H1 (cell line): ENCODE data around the gene TCHP. TPM values are rescaled to one million over a fixed set of nuclear protein-coding genes. Genes with fewer than 3 reads are reported as not detected.

Source experiments
- CTCF ChIA-PET: fragments of 300-600 bp; sonication (Branson Sonifier 250); formaldehyde crosslinking; loops from one replicate; lab custom pipeline; 2021; ENCODE audit not compliant: partially characterized antibody; lab: Charles Lee
- POLR2A ChIA-PET: fragments of 300-600 bp; sonication (Branson Sonifier 250); formaldehyde crosslinking; loops from one replicate; lab custom pipeline; 2021; ENCODE audit warnings: inconsistent platforms; ENCODE audit not compliant: partially characterized antibody; lab: Charles Lee
- DNase-seq, 2 experiments: peaks; one replicate each; pipeline versions ENCODE4 v3.0.0 to v3.0.0-alpha.2; 2010 to 2022; ENCODE audit warnings: low spot score in 2 of 2, low read depth in 1 of 2, mixed read lengths in 1 of 2
- FAIRE-seq: peaks from 2 replicates; lab custom pipeline; 2011; peaks lifted over from hg19 to GRCh38; lab: Jason Lieb, UNC
- H2AFZ ChIP-seq: 2 replicates; pipeline ENCODE4 v1.8.1; 2012; ENCODE audit warnings: low read length, inconsistent platforms
- H2AK5ac ChIP-seq: 2 replicates; pipeline ENCODE4 v1.6.1; 2013; ENCODE audit warnings: low read depth, low read length
- H2BK120ac ChIP-seq: replicated peaks from 2 replicates; pipeline ENCODE3; 2013; ENCODE audit warnings: low read depth, low read length, inconsistent platforms
- H2BK12ac ChIP-seq: 2 replicates; pipeline ENCODE4 v1.6.1; 2013; ENCODE audit warnings: low read depth, low read length
- H2BK15ac ChIP-seq: 2 replicates; pipeline ENCODE4 v1.6.1; 2013; ENCODE audit warnings: low read length
- H2BK20ac ChIP-seq: 2 replicates; pipeline ENCODE4 v1.6.1; 2013; ENCODE audit warnings: low read length
- H2BK5ac ChIP-seq: 2 replicates; pipeline ENCODE4 v1.6.1; 2013; ENCODE audit warnings: low read depth, low read length
- H3K14ac ChIP-seq: 2 replicates; pipeline ENCODE4 v1.6.1; 2013; ENCODE audit warnings: inconsistent platforms; ENCODE audit not compliant: insufficient read length
- H3K18ac ChIP-seq: 2 replicates; pipeline ENCODE4 v1.6.1; 2013; ENCODE audit warnings: low read length; ENCODE audit errors: extremely low read depth
- H3K23ac ChIP-seq: 2 replicates; pipeline ENCODE4 v1.6.1; 2013; ENCODE audit warnings: inconsistent platforms; ENCODE audit not compliant: insufficient read length
- H3K23me2 ChIP-seq: 2 replicates; pipeline ENCODE4 v1.6.1; 2013; ENCODE audit warnings: low read depth, low read length
- H3K27ac ChIP-seq: 2 replicates; pipeline ENCODE4 v1.6.1; 2011; ENCODE audit warnings: low read depth, low read length, inconsistent platforms
- H3K27me3 ChIP-seq, 4 experiments: replicated peaks in 1 of 4; 1 replicate in 1 of 4; 2 replicates in 3 of 4; pipeline versions ENCODE4 v1.6.1 to v1.8.1; 2011 to 2013; ENCODE audit warnings: low read length in 3 of 4, mild to moderate bottlenecking in 3 of 4, inconsistent platforms in 2 of 4, mixed read lengths in 2 of 4, moderate library complexity in 1 of 4; ENCODE audit not compliant: control insufficient read depth in 3 of 4, insufficient read depth in 3 of 4; ENCODE audit errors: extremely low read depth in 1 of 4
- H3K36me3 ChIP-seq, 4 experiments: 2 replicates each; pipeline versions ENCODE4 v1.6.1 to v1.8.1; 2011 to 2013; ENCODE audit warnings: mild to moderate bottlenecking in 4 of 4, low read length in 3 of 4, moderate library complexity in 2 of 4, control low read depth in 1 of 4, inconsistent platforms in 1 of 4; ENCODE audit not compliant: insufficient read depth in 4 of 4, control insufficient read depth in 2 of 4
- H3K4ac ChIP-seq: replicated peaks from 2 replicates; pipeline ENCODE3; 2013; ENCODE audit warnings: low read length, low read depth, mixed read lengths, inconsistent platforms; ENCODE audit not compliant: insufficient read length
- H3K4me1 ChIP-seq, 4 experiments: replicated peaks in 1 of 4; 1 replicate in 1 of 4; 2 replicates in 3 of 4; pipeline versions ENCODE4 v1.6.1 to v1.8.1; 2011 to 2013; ENCODE audit warnings: low read length in 3 of 4, inconsistent platforms in 2 of 4, mixed read lengths in 1 of 4; ENCODE audit not compliant: insufficient read depth in 4 of 4, control insufficient read depth in 3 of 4
- H3K4me2 ChIP-seq, 2 experiments: 2 replicates each; pipeline versions ENCODE4 v1.6.1 to v1.8.1; 2011 to 2013; ENCODE audit warnings: low read depth in 2 of 2, low read length in 2 of 2, control low read depth in 1 of 2, inconsistent platforms in 1 of 2, mild to moderate bottlenecking in 1 of 2; ENCODE audit not compliant: insufficient read depth in 1 of 2
- H3K4me3 ChIP-seq, 4 experiments: fragments of 200-600, 300-600 bp in 1 of 4; sonication (generic), shearing (Covaris generic), sonication (Bioruptor Twin) in 1 of 4; 2 replicates each; pipeline versions ENCODE4 v1.5.1 to v1.8.1; 2011 to 2016; ENCODE audit warnings: low read length in 4 of 4, low read depth in 3 of 4, control low read depth in 2 of 4, inconsistent platforms in 2 of 4, mild to moderate bottlenecking in 2 of 4, mixed read lengths in 1 of 4, moderate library complexity in 1 of 4; ENCODE audit not compliant: insufficient read depth in 2 of 4; ENCODE audit errors: extremely low read depth in 1 of 4
- H3K56ac ChIP-seq: replicated peaks from 2 replicates; pipeline ENCODE3; 2013; ENCODE audit warnings: low read depth, mild to moderate bottlenecking, mixed read lengths, low read length, inconsistent platforms; ENCODE audit not compliant: insufficient read length
- H3K79me1 ChIP-seq: 2 replicates; pipeline ENCODE4 v1.6.1; 2013; ENCODE audit warnings: low read depth, low read length, control low read depth
- H3K79me2 ChIP-seq, 2 experiments: 2 replicates each; pipeline versions ENCODE4 v1.6.1 to v1.8.1; 2012 to 2013; ENCODE audit warnings: low read length in 2 of 2, mild to moderate bottlenecking in 2 of 2, inconsistent platforms in 1 of 2; ENCODE audit not compliant: insufficient read depth in 2 of 2, control insufficient read depth in 1 of 2
- H3K9ac ChIP-seq, 4 experiments: replicated peaks in 1 of 4; 1 replicate in 1 of 4; 2 replicates in 3 of 4; pipeline versions ENCODE4 v1.6.1 to v1.8.1; 2011 to 2013; ENCODE audit warnings: low read depth in 3 of 4, low read length in 3 of 4, control low read depth in 2 of 4, mild to moderate bottlenecking in 2 of 4, moderate library complexity in 2 of 4, inconsistent platforms in 1 of 4; ENCODE audit errors: extremely low read depth in 1 of 4
- H3K9me3 ChIP-seq, 2 experiments: 2 replicates each; pipeline versions ENCODE4 v1.6.1 to v1.8.1; 2012 to 2013; ENCODE audit warnings: mild to moderate bottlenecking in 2 of 2, moderate library complexity in 2 of 2, control low read depth in 1 of 2, inconsistent platforms in 1 of 2, low read depth in 1 of 2, low read length in 1 of 2, mixed read lengths in 1 of 2; ENCODE audit not compliant: insufficient read depth in 2 of 2
- H4K20me1 ChIP-seq, 2 experiments: replicated peaks in 1 of 2; 2 replicates each; pipeline versions ENCODE3 to v1.8.1; 2011 to 2013; ENCODE audit warnings: inconsistent platforms in 2 of 2, low read length in 2 of 2, mild to moderate bottlenecking in 1 of 2; ENCODE audit not compliant: insufficient read depth in 2 of 2, control insufficient read depth in 1 of 2
- H4K5ac ChIP-seq: 2 replicates; pipeline ENCODE4 v1.6.1; 2013; ENCODE audit warnings: low read length, low read depth, mixed read lengths, inconsistent platforms; ENCODE audit not compliant: insufficient read length
- H4K8ac ChIP-seq: 2 replicates; pipeline ENCODE4 v1.8.0; 2013; ENCODE audit warnings: mild to moderate bottlenecking, moderate library complexity, low read length, inconsistent platforms; ENCODE audit not compliant: insufficient read depth; ENCODE audit errors: extremely low read depth
- H4K91ac ChIP-seq: replicated peaks from 2 replicates; pipeline ENCODE3; 2013; ENCODE audit warnings: low read length, mixed read lengths, inconsistent platforms; ENCODE audit not compliant: insufficient read length
- ATF3 ChIP-seq: IDR thresholded peaks from 2 replicates; pipeline ENCODE4 v1.6.1; 2011; ENCODE audit warnings: low read depth, mild to moderate bottlenecking, low read length; ENCODE audit not compliant: insufficient read depth
- CHD2 ChIP-seq: IDR thresholded peaks from 2 replicates; pipeline ENCODE4 v1.6.1; 2012; ENCODE audit warnings: low read length, improper control_type of control experiment
- CTBP2 ChIP-seq: IDR thresholded peaks from 2 replicates; pipeline ENCODE4 v1.7.0; 2011; ENCODE audit warnings: borderline replicate concordance, mild to moderate bottlenecking, moderate library complexity, mixed read lengths, low read length; ENCODE audit not compliant: insufficient read depth, insufficient read length
- E2F6 ChIP-seq: IDR thresholded peaks from 2 replicates; pipeline ENCODE4 v1.6.1; 2012; ENCODE audit warnings: inconsistent platforms
- EP300 ChIP-seq, 2 experiments: IDR thresholded peaks; 1 replicate in 1 of 2; 2 replicates in 1 of 2; pipeline ENCODE4 v1.6.1; 2011 to 2012; ENCODE audit warnings: low read depth in 2 of 2, low read length in 2 of 2, mild to moderate bottlenecking in 2 of 2, borderline replicate concordance in 1 of 2, inconsistent platforms in 1 of 2, moderate library complexity in 1 of 2
- POLR2A ChIP-seq, 2 experiments: IDR thresholded peaks; 1 replicate in 1 of 2; 2 replicates in 1 of 2; pipeline ENCODE4 v1.6.1; 2011; ENCODE audit warnings: low read depth in 2 of 2, low read length in 2 of 2, mild to moderate bottlenecking in 2 of 2; ENCODE audit errors: control extremely low read depth in 1 of 2
- SP4 ChIP-seq: IDR thresholded peaks from 2 replicates; pipeline ENCODE4 v1.6.1; 2012; ENCODE audit warnings: low read length, inconsistent platforms
- SRF ChIP-seq: IDR thresholded peaks from 2 replicates; pipeline ENCODE4 v1.6.1; 2011; ENCODE audit warnings: mild to moderate bottlenecking, low read depth, low read length, moderate library complexity
- TEAD4 ChIP-seq: IDR thresholded peaks from 2 replicates; pipeline ENCODE4 v1.6.1; 2012; ENCODE audit warnings: low read depth, low read length, inconsistent platforms, mixed read lengths
- USF2 ChIP-seq: IDR thresholded peaks from 2 replicates; pipeline ENCODE4 v1.6.1; 2011; ENCODE audit warnings: low read length, improper control_type of control experiment
- WGBS, 2 experiments: shearing (Covaris generic) in 1 of 2; methylation state at CpG; one replicate each; pipeline versions ENCODE4 v1.1.6 to v1.1.7; 2013 to 2015; ENCODE audit warnings: low lambda C conversion rate in 2 of 2, mixed read lengths in 2 of 2, inconsistent platforms in 1 of 2, low coverage in 1 of 2, missing lambda C conversion rate in 1 of 2; ENCODE audit not compliant: insufficient replicate concordance in 2 of 2, insufficient coverage in 1 of 2, insufficient read length in 1 of 2; ENCODE audit errors: extremely low coverage in 1 of 2, missing lambda C conversion rate in 1 of 2; 5-methylcytosine and 5-hydroxymethylcytosine counted together
- polyA plus RNA-seq, 7 experiments: library from polyadenylated mRNA; depleted of rRNA in 3 of 7; stranded (reverse) in 5 of 7; unstranded in 2 of 7; fragments of >200 nt in 5 of 7; fragments of 200-250 nt in 2 of 7; gene quantifications; 1 replicate in 5 of 7; 2 replicates in 1 of 7; 4 replicates in 1 of 7; pipeline versions ENCODE4 v1.2.1 to v1.2.3, GENCODE V29; 2011 to 2013; ENCODE audit warnings: missing spikeins in 2 of 7, mixed read lengths in 2 of 7
- total RNA-seq: library from RNA; stranded (reverse); fragmentation: NEBNext Ultra II Directional; extraction: Animal tissue kit (Norgen Biotek cat#: 25700); gene quantifications from 2 replicates; pipeline ENCODE4 v1.2.1, GENCODE V29; 2021

The TCHP gene
- total and polyA plus RNA-seq, 2 of the 8 experiments (the other 6 are each of a cell fraction or from before 2014, with no cell fraction given): 2.8 to 4.5 TPM

- H3K27ac ChIP-seq: no peak overlapping the region
- H4K91ac ChIP-seq: no peak overlapping the region
- no peak overlapping the region for H2BK120ac ChIP-seq
- H3K36me3 ChIP-seq: no peaks in the 10 kb centered on the region
- H3K79me1 ChIP-seq: no peaks in the 10 kb centered on the region
- H3K56ac ChIP-seq: no peak overlapping the region
- no peak overlapping the region for H2BK5ac ChIP-seq
- H3K27me3 ChIP-seq: peaks cover 0 to 5% (median 3%) of the 10 kb centered on the region in 4 experiments; a peak in 4 of 7 replicates
- no peak overlapping the region for H3K4ac ChIP-seq
- no peak overlapping the region for H2AK5ac ChIP-seq
- no peak overlapping the region for H3K18ac ChIP-seq
- H3K79me2 ChIP-seq: no peaks in the 10 kb centered on the region
- no peak overlapping the region for H2AFZ ChIP-seq
- ChIA-PET POLR2A (interaction anchor here (1.2 kb wide), 1 partner anchor 17 kb away, joined by 3 read pairs; no protein-coding TSS in a partner anchor), CTCF (interaction anchor here (0.7 to 1.8 kb wide), 9 partner anchors 15 to 123 kb away, joined by 3 to 7 read pairs (median 3); no protein-coding TSS in a partner anchor)
- DNase-seq (no peak), FAIRE-seq (no peak)
- H3K14ac ChIP-seq: no peak overlapping the region
- H4K5ac ChIP-seq: no peak overlapping the region
- H3K4me1 ChIP-seq: peaks cover 0 to 4% (median 0%) of the 10 kb centered on the region in 4 experiments; a peak in 1 of 7 replicates
- H3K4me3 ChIP-seq: no peak overlapping the region
- no peak overlapping the region for H4K8ac ChIP-seq
- H4K20me1 ChIP-seq: no peaks in the 10 kb centered on the region
- H2BK15ac ChIP-seq: no peak overlapping the region
- no peak overlapping the region for H3K4me2 ChIP-seq
- H2BK20ac ChIP-seq: no peak overlapping the region
- H3K9me3 ChIP-seq: no peaks in the 10 kb centered on the region
- H3K23me2 ChIP-seq: no peaks in the 10 kb centered on the region
- H3K9ac ChIP-seq: no peak overlapping the region
- WGBS, 2 experiments: 90% methylated on average over 12 of the region's 12 CpGs; no CpG with 5 or more reads in 1 of the 2 experiments
- no peak overlapping the region for H3K23ac ChIP-seq
- H2BK12ac ChIP-seq: no peak overlapping the region
- TF ChIP-seq USF2 (no peak), TEAD4 (no peak), POLR2A (IDR thresholded peaks at IDR 0.05; ENCODE audit: control extremely low read depth in 1 of 2, low read depth in 2 of 2, low read length in 2 of 2) (no peak), ATF3 (no peak), SRF (no peak), SP4 (no peak), CTBP2 (no peak), CHD2 (no peak), EP300 (IDR thresholded peaks at IDR 0.05; ENCODE audit: borderline replicate concordance in 1 of 2, low read depth in 2 of 2, low read length in 2 of 2) (no peak), E2F6 (no peak)
Observed at GRCh38 chr12:109888179-109889020, 11.7 kb upstream of the TCHP start.
